Heart left ventricle (tissue), 16 donors: ENCODE results near the gene PDCD6IP. TPM values are rescaled to one million over a fixed set of nuclear protein-coding genes. Genes with fewer than 3 reads are reported as not detected.
"Not testable (repeated sequence)": the region's sequence is repeated elsewhere in the genome, so short reads cannot be mapped to it uniquely, and the experiment has no call there.

Source experiments
- ATAC-seq, 4 donors: fragments of 200-7000 bp; cut with Tn5 transposase; one replicate each; pipeline ENCODE4 v1.9.1; 2020 to 2022; ENCODE audit warnings: moderate library complexity in 4 of 4, mild to moderate bottlenecking in 3 of 4, moderate number of reproducible peaks in 1 of 4
- DNase-seq, 5 donors: peaks; one replicate each; pipeline ENCODE4 v3.0.0-alpha.2; 2020
- H3K27ac ChIP-seq, 12 donors: fragments of 200-600 bp; sonication (generic) in 4 of 12; one replicate each; pipeline versions ENCODE4 v1.5.0 to v1.8.0; 2016 to 2022; ENCODE audit warnings: mild to moderate bottlenecking in 2 of 12
- H3K27me3 ChIP-seq, 9 donors: fragments of 200-600 bp; sonication (generic) in 2 of 9; one replicate each; pipeline versions ENCODE4 v1.5.1 to v1.8.0; 2016 to 2022; ENCODE audit warnings: mild to moderate bottlenecking in 3 of 9
- H3K36me3 ChIP-seq, 9 donors: fragments of 200-600 bp; sonication (generic) in 2 of 9; one replicate each; pipeline versions ENCODE4 v1.5.0 to v1.8.0; 2018 to 2022; ENCODE audit warnings: mild to moderate bottlenecking in 2 of 9
- H3K4me1 ChIP-seq, 12 donors: fragments of 200-600 bp; sonication (generic) in 4 of 12; one replicate each; pipeline versions ENCODE4 v1.5.0 to v1.8.0; 2016 to 2022; ENCODE audit warnings: mild to moderate bottlenecking in 3 of 12
- H3K4me3 ChIP-seq, 12 donors: fragments of 200-600 bp; sonication (generic) in 4 of 12; one replicate each; pipeline versions ENCODE4 v1.5.0 to v1.8.0; 2017 to 2022; ENCODE audit warnings: mild to moderate bottlenecking in 9 of 12, moderate library complexity in 4 of 12
- H3K9me3 ChIP-seq, 12 donors: fragments of 200-600 bp; sonication (generic) in 4 of 12; one replicate each; pipeline versions ENCODE4 v1.5.0 to v1.8.0; 2016 to 2022; ENCODE audit warnings: mild to moderate bottlenecking in 1 of 12
- CTCF ChIP-seq, 12 donors: fragments of 200-600 bp; sonication (generic) in 4 of 12; IDR thresholded peaks; one replicate each; pipeline versions ENCODE4 v1.5.0 to v1.8.0; 2018 to 2022; ENCODE audit warnings: antibody characterized with exemption in 12 of 12, mild to moderate bottlenecking in 5 of 12
- POLR2A ChIP-seq, 2 donors: fragments of 450-650 bp; IDR thresholded peaks; one replicate each; pipeline ENCODE4 v1.6.1; 2017; ENCODE audit warnings: antibody characterized with exemption in 2 of 2, mild to moderate bottlenecking in 2 of 2, moderate library complexity in 2 of 2
- WGBS, 4 donors: extraction: QIAGEN DNeasy Blood & Tissue Kit in 2 of 4; methylation state at CpG; one replicate each; pipeline versions ENCODE4 v1.1.5 to v1.1.7; 2013 to 2018; 5-methylcytosine and 5-hydroxymethylcytosine counted together
- intact Hi-C, 10 donors: fragments of 100-400 bp; cut with DNase I; formaldehyde crosslinking; loops; one replicate each; pipeline versions ENCODE4 v1.11.1 to v1.14.2; 2022
- polyA plus RNA-seq, 2 donors: library from polyadenylated mRNA; stranded (reverse); fragments of 200-250 nt; gene quantifications; one replicate each; pipeline ENCODE4 v1.2.3, GENCODE V29; 2013
- total RNA-seq, 9 donors: library from RNA; depleted of rRNA in 2 of 9; stranded (reverse); fragments of >200 nt in 2 of 9; fragmentation: NEBNext Ultra II Directional in 3 of 9; extraction: Animal tissue kit (Norgen Biotek cat#: 25700) in 3 of 9; gene quantifications; one replicate each; pipeline versions ENCODE4 v1.1.0 to v1.2.4, GENCODE V29; 2016 to 2023
- donor health status: ischemic (EF 13 %, LVEDD 7.1; RV severe dilation, severe dysfunction).
- donor health status: healthy with polysubstance abuse.
- donor health status: DM: no; HTN: yes; CAD: no.
- donor health status: DM: no; HTN: no; CAD: no.
- donor health status: ischemic (EF 25% LVEDD 6.9; RV normal size, moderate dysfunction).
- donor health status: ischemic (EF 25% LVEDD 5.7; RV mildly dilated, moderate dysfunction).
- donor health status: healthy.
- donor health status: DM: yes; HTN: yes; CAD: no.
- donor health status: ischemic (EF 35%, LVEDD 5.7; RV mildly dilated, moderate dysfunction).
- donor health status: nonischemic (EF 11% LVEDD 7.7; RV severe dilation, severe dysfunction).
- donor health status: DM: yes; HTN: yes; CAD: no.
- donor health status: PGD.
- donor health status: ischemic (EF 29% LVEDD 5.4; RV normal size, mild dysfunction).
- donor health status: nonischemic (EF 23%, LVEDD 6.1; RV moderate dilation, normal function).

PDCD6IP gene
- total and polyA plus RNA-seq, 11 donors, result 25.8 to 205 (median 143) TPM

- H3K4me3 ChIP-seq, result no peak overlapping the region
- intact Hi-C loops, result no loop called here
- peaks cover 0 to 94% (median 68%) of the 10 kb centered on the region in 9 donors for H3K36me3 ChIP-seq
- ATAC-seq (no peak), DNase-seq (no peak)
- WGBS, 4 donors, result 91 to 98% (median 94%) methylated on average over 3 of the region's 3 CpGs
- no peak for TF ChIP-seq CTCF (IDR thresholded peaks at IDR 0.05)
- no peak for TF ChIP-seq POLR2A (IDR thresholded peaks at IDR 0.05)
- no peak overlapping the region for H3K27ac ChIP-seq
- no peaks in the 10 kb centered on the region for H3K27me3 ChIP-seq
- no peaks in the 10 kb centered on the region for H3K9me3 ChIP-seq
- H3K4me1 ChIP-seq, result no peaks in the 10 kb centered on the region
Observed at GRCh38 chr3:33839283-33839682, 40.9 kb downstream of the PDCD6IP start.

GRCh38 chr3:33840179-33840578 lies 41.7 kb downstream of the PDCD6IP start:
- WGBS, 4 donors, result 91 to 98% (median 95%) methylated on average over 2 of the region's 2 CpGs
- intact Hi-C loops, result no loop called here
- TF ChIP-seq CTCF (IDR thresholded peaks at IDR 0.05) (no peak), POLR2A (IDR thresholded peaks at IDR 0.05) (no peak)
- H3K4me1 ChIP-seq, result no peaks in the 10 kb centered on the region
- DNase-seq, result no peak
- H3K27ac ChIP-seq, result no peak overlapping the region
- no peaks in the 10 kb centered on the region for H3K9me3 ChIP-seq
- no peak for ATAC-seq
- H3K36me3 ChIP-seq, result peaks cover 0 to 98% (median 75%) of the 10 kb centered on the region in 9 donors
- H3K4me3 ChIP-seq, result no peak overlapping the region
- no peaks in the 10 kb centered on the region for H3K27me3 ChIP-seq

- intact Hi-C loops, result no loop called here
- Histone ChIP-seq H3K27me3 (no peaks in the 10 kb centered on the region), H3K9me3 (no peaks in the 10 kb centered on the region), H3K4me1 (peaks cover 0 to 14% (median 0%) of the 10 kb centered on the region in 12 donors), H3K4me3 (no peak overlapping the region), H3K36me3 (peaks cover 0 to 75% (median 52%) of the 10 kb centered on the region in 9 donors), H3K27ac (no peak overlapping the region)
- ATAC-seq (no peak), DNase-seq (no peak)
- TF ChIP-seq CTCF (IDR thresholded peaks at IDR 0.05), result no peak
- no peak for TF ChIP-seq POLR2A (IDR thresholded peaks at IDR 0.05)
- WGBS, 4 donors, result 78 to 88% (median 84%) methylated on average over 10 of the region's 10 CpGs
Observed at GRCh38 chr3:33848624-33849347, 50.4 kb downstream of the PDCD6IP start.

- ATAC-seq, H3K27me3 ChIP-seq, H3K9me3 ChIP-seq, intact Hi-C loops, DNase-seq, H3K4me3 ChIP-seq, H3K27ac ChIP-seq: not testable (repeated sequence)
- Histone ChIP-seq H3K36me3 (peaks cover 0 to 75% (median 52%) of the 10 kb centered on the region in 9 donors), H3K4me1 (peaks cover 0 to 21% (median 0%) of the 10 kb centered on the region in 12 donors)
- 54 to 64% (median 60%) methylated on average over 3 of the region's 3 CpGs for WGBS, 4 donors
Observed at GRCh38 chr3:33850599-33850998, 52.2 kb downstream of the PDCD6IP start.

GRCh38 chr3:33855407-33855806 lies 57.0 kb downstream of the PDCD6IP start:
- H3K4me3 ChIP-seq, DNase-seq, H3K27ac ChIP-seq, H3K9me3 ChIP-seq, H3K27me3 ChIP-seq, intact Hi-C loops, H3K4me1 ChIP-seq, ATAC-seq: not testable (repeated sequence)
- WGBS, 4 donors, result 70 to 83% (median 80%) methylated on average over 1 of the region's 1 CpG
- H3K36me3 ChIP-seq, result peaks cover 0 to 90% (median 60%) of the 10 kb centered on the region in 9 donors
